ENCODE measurements around the gene LRRC8C. TPM values are rescaled to one million over a fixed set of nuclear protein-coding genes. Genes with fewer than 3 reads are reported as not detected.
"Not testable (repeated sequence)": the region's sequence is repeated elsewhere in the genome, so short reads cannot be mapped to it uniquely, and the experiment has no call there.

Gene LRRC8C
- 10 to 100 TPM; 32.9 to 35.0 TPM for total RNA-seq

DNA sequence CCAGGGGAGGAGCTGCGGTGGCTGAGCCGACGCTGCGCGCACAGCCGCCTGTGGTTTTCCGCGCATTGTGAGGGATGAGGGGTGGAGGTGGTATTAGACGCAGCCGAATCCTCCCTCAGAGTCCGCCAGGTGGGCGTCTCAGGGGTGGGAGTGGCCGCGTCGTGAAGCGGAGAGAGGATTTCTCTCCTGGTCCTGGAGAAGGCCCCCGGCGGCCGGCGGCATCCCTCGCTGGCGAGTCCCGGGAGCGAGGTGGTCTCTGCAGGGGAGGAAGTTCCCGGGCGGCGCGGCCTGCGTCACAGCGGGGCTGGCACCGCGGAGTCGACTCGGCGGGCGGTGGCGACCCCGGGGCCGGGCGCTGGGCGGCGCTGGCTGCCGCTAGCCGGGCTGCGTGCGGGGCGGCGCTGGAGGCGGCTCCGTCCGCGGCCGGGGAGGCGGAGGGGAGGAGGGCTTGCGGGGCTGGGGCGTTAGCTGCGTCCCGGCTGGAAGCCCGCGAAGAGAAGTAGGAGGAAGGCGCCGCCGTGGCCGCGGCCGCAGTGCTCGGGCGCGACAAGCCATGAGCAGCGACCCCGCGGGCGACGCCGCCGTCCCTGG, at the start of gene LRRC8C:
Gene LRRC8C (plus strand): TSS at position 464 of the 591 bp plus-strand sequence. CDS start 53,354 bp downstream, outside the sequence.
- peak within 1 kb of the TSS; percentile 95 for H3K27ac Mint-ChIP-seq
- H3K36me3 Mint-ChIP-seq (ENCODE audit: low read depth): peaks cover 45% of the 10 kb centered on the region
- H3K9me3 Mint-ChIP-seq (ENCODE audit: insufficient read depth): no peaks in the 10 kb centered on the region
- ChIA-PET POLR2A (interaction anchor here (0.6 to 11.0 kb wide), 13 partner anchors 12 to 754 kb away, joined by 3 to 201 read pairs (median 8); no protein-coding TSS in a partner anchor), CTCF (interaction anchor here (0.7 to 14.2 kb wide), 26 partner anchors 8 to 185 kb away, joined by 3 to 220 read pairs (median 4); no protein-coding TSS in a partner anchor)
- H3K4me3 Mint-ChIP-seq: peak within 1 kb of the TSS; percentile 89
- H3K27me3 Mint-ChIP-seq (ENCODE audit: low read depth): no peaks in the 10 kb centered on the region
- DNase-seq: peak; percentile 89
- ATAC-seq: peak; percentile 81
- H3K4me1 Mint-ChIP-seq (ENCODE audit: low read depth): peaks cover 71% of the 10 kb centered on the region

DNA sequence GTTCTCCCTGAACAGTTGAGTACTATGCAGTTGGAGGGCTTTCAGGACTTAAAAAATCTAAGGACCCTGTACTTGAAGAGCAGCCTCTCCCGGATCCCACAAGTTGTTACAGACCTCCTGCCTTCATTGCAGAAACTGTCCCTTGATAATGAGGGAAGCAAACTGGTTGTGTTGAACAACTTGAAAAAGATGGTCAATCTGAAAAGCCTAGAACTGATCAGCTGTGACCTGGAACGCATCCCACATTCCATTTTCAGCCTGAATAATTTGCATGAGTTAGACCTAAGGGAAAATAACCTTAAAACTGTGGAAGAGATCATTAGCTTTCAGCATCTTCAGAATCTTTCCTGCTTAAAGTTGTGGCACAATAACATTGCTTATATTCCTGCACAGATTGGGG, 48.7 kb upstream of the LRRC8C start:
- Mint-ChIP-seq H3K27me3 (ENCODE audit: low read depth) (no peaks in the 10 kb centered on the region), H3K9me3 (ENCODE audit: insufficient read depth) (no peaks in the 10 kb centered on the region), H3K36me3 (ENCODE audit: low read depth) (peaks cover 69% of the 10 kb centered on the region), H3K4me3 (no peak overlapping the region), H3K27ac (no peak overlapping the region), H3K4me1 (ENCODE audit: low read depth) (peaks cover 29% of the 10 kb centered on the region)
- CTCF ChIA-PET: interaction anchor here (1.4 to 1.6 kb wide), 2 partner anchors 11 to 29 kb away, joined by 3 to 4 read pairs; no protein-coding TSS in a partner anchor
- ATAC-seq (no peak), DNase-seq (no peak)
- POLR2A ChIA-PET: no interaction called here

DNA sequence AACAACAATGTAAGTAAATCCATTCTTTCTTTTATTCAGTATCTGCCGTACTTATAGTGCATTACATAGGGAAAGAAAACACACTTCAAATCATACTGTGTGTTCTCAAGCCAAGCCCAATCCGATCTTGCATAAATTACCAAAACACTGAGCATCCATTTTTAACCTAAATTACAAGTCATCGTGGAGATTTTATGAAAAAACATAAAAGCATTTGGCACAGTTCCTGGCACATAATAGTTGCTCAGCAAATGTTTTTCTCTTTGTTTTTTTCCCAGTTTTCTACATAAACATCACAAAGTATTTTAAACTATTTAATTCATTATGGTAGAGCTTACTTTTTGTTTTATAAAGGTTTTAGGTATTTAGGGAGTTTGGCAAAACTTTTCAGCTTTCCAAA, 48.1 kb upstream of the LRRC8C start:
- CTCF ChIA-PET: interaction anchor here (0.7 to 1.6 kb wide), 4 partner anchors 10 to 30 kb away, joined by 3 to 4 read pairs (median 3); no protein-coding TSS in a partner anchor
- Mint-ChIP-seq H3K27ac (no peak overlapping the region), H3K4me1 (ENCODE audit: low read depth) (peaks cover 33% of the 10 kb centered on the region), H3K9me3 (ENCODE audit: insufficient read depth) (no peaks in the 10 kb centered on the region), H3K36me3 (ENCODE audit: low read depth) (peaks cover 70% of the 10 kb centered on the region), H3K27me3 (ENCODE audit: low read depth) (no peaks in the 10 kb centered on the region), H3K4me3 (no peak overlapping the region)
- no peak for ATAC-seq
- POLR2A ChIA-PET: no interaction called here
- DNase-seq: no peak

DNA sequence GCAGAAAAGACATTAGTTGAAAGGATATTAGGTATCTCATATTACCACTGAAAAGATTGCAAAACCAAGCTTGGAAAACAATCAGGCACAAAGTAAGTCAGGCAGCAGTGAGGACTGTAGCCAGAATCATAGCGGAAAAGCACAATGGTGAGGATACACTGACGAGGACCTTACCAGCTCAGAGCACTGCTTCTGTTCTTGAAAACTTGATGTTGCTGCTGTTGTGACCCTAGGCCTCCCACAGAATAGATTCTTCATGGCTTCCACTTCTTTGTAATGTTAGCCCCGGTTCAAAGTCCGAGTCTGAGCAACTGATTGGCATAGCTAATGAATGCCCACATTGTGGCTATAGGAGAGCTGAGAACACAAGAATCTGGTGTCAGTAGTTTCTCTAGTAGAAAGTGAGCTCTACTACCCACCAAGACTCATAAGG, 45.2 kb upstream of the LRRC8C start:
- Mint-ChIP-seq H3K4me1 (ENCODE audit: low read depth) (peaks cover 30% of the 10 kb centered on the region), H3K9me3 (ENCODE audit: insufficient read depth) (no peaks in the 10 kb centered on the region), H3K4me3 (no peak overlapping the region), H3K27me3 (ENCODE audit: low read depth) (no peaks in the 10 kb centered on the region), H3K27ac (no peak overlapping the region), H3K36me3 (ENCODE audit: low read depth) (peaks cover 64% of the 10 kb centered on the region)
- CTCF ChIA-PET: interaction anchor here (1.0 to 1.4 kb wide), 4 partner anchors 9 to 104 kb away, joined by 3 to 5 read pairs (median 4); no protein-coding TSS in a partner anchor
- no peak for ATAC-seq
- no peak for DNase-seq
- POLR2A ChIA-PET: no interaction called here

DNA sequence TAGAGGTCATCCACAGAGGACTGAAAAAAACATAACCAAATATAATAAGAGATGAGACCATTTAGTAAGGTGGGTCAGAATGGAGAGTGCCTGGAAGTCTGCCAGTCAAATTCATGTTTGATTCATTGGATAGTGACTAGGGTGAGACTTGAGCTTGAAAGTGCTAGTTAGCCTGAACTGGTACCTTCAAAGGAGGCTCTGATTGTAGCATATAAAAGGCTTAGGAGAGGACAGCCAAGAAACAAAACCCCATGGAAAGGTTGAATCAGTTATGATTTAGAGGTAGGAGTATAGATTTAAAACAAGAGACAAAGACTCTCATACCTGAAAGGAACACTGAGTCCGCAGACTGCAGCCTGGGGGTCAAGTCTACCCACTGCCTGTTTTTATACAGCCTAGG, 44.4 kb upstream of the LRRC8C start:
- Mint-ChIP-seq H3K4me3 (no peak overlapping the region), H3K4me1 (ENCODE audit: low read depth) (peaks cover 36% of the 10 kb centered on the region), H3K27ac (no peak overlapping the region), H3K9me3 (ENCODE audit: insufficient read depth) (no peaks in the 10 kb centered on the region), H3K27me3 (ENCODE audit: low read depth) (no peaks in the 10 kb centered on the region), H3K36me3 (ENCODE audit: low read depth) (peaks cover 62% of the 10 kb centered on the region)
- POLR2A ChIA-PET: no interaction called here
- ATAC-seq (no peak), DNase-seq (no peak)
- CTCF ChIA-PET: interaction anchor here (1.0 to 1.4 kb wide), 3 partner anchors 9 to 105 kb away, joined by 3 to 5 read pairs (median 4); no protein-coding TSS in a partner anchor

DNA sequence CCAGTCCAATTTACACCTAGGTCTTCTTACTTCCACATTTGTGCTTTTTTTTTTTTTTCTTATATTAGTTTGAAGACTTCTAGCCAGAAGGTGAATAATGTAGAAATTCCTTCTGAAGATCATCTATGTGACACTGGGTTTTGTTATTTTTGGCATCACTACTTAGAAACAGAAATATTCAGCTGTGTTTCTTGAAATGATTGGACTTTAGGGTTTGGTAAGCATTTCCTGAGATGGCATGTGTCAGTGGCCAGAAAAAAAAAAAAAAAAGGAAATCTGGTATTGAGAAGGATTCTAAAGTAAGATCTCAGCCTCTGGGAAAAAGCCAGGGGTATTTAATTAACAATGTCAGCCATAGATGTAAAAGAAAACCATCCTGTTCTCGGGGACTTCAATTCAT, 43.4 kb upstream of the LRRC8C start:
- Mint-ChIP-seq H3K27me3 (ENCODE audit: low read depth) (no peaks in the 10 kb centered on the region), H3K4me1 (ENCODE audit: low read depth) (peaks cover 40% of the 10 kb centered on the region), H3K27ac (no peak overlapping the region), H3K4me3 (no peak overlapping the region), H3K36me3 (ENCODE audit: low read depth) (peaks cover 57% of the 10 kb centered on the region), H3K9me3 (ENCODE audit: insufficient read depth) (no peaks in the 10 kb centered on the region)
- POLR2A ChIA-PET: no interaction called here
- DNase-seq (no peak), ATAC-seq (no peak)
- CTCF ChIA-PET: interaction anchor here (0.7 to 1.9 kb wide), 10 partner anchors 8 to 70 kb away, joined by 3 to 11 read pairs (median 4); no protein-coding TSS in a partner anchor

DNA sequence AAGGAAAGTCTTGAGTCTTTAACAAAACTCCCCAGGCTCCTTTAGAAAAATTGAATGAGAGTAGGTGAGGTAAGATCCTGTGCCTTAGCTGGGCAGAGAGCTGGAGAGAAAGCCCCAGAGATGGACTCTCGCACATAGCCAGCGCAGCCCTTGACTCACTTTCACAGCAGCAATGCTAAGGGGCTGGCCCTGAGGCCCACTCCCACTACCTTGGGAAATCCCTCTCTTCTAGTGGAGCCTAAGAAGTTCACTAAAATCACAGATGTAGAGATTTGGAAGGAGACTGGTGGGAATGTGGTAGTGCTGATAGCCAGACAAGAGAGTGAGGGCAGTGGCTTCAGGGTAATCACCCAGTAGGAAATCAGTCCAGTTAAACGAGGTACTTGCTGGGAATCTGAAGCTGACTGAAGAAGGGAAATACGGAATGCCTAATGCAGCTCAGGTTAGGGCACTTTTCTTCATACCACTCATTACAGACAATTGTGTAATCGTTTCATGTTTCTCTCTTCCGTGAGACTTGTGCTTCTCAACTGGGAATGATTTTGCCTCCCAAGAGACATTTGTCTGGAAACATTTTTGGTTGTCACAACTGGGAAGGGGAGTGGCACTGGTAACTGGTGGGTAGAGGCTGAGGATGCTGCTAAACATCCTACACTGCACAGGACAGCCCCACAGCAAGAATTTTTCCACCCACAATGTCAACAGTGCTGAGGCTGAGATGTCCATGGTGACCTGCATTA, 42.4 kb upstream of the LRRC8C start:
- H3K27ac Mint-ChIP-seq: no peak overlapping the region
- no peaks in the 10 kb centered on the region for H3K9me3 Mint-ChIP-seq (ENCODE audit: insufficient read depth)
- peaks cover 50% of the 10 kb centered on the region for H3K36me3 Mint-ChIP-seq (ENCODE audit: low read depth)
- no peak for ATAC-seq
- ChIA-PET POLR2A (no interaction called here), CTCF (interaction anchor here (1.1 to 1.9 kb wide), 10 partner anchors 7 to 106 kb away, joined by 3 to 11 read pairs (median 4); no protein-coding TSS in a partner anchor)
- DNase-seq: no peak
- H3K27me3 Mint-ChIP-seq (ENCODE audit: low read depth): no peaks in the 10 kb centered on the region
- H3K4me3 Mint-ChIP-seq: no peak overlapping the region
- peaks cover 37% of the 10 kb centered on the region for H3K4me1 Mint-ChIP-seq (ENCODE audit: low read depth)

DNA sequence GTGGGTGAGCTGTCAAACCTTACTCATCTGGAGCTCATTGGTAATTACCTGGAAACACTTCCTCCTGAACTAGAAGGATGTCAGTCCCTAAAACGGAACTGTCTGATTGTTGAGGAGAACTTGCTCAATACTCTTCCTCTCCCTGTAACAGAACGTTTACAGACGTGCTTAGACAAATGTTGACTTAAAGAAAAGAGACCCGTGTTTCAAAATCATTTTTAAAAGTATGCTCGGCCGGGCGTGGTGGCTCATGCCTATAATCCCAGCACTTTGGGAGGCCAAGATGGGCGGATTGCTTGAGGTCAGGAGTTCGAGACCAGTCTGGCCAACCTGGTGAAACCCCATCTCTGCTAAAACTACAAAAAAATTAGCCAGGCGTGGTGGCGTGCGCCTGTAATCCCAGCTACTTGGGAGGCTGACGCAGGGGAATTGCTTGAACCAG, 40.0 kb upstream of the LRRC8C start:
- H3K27me3 Mint-ChIP-seq (ENCODE audit: low read depth); DNase-seq; POLR2A ChIA-PET; H3K27ac Mint-ChIP-seq; ATAC-seq; H3K9me3 Mint-ChIP-seq (ENCODE audit: insufficient read depth); H3K4me3 Mint-ChIP-seq: not testable (repeated sequence)
- Mint-ChIP-seq H3K36me3 (ENCODE audit: low read depth) (peaks cover 35% of the 10 kb centered on the region), H3K4me1 (ENCODE audit: low read depth) (peaks cover 39% of the 10 kb centered on the region)
- CTCF ChIA-PET: interaction anchor here (0.9 to 7.7 kb wide), 5 partner anchors 11 to 170 kb away, joined by 3 to 41 read pairs (median 20); no protein-coding TSS in a partner anchor

DNA sequence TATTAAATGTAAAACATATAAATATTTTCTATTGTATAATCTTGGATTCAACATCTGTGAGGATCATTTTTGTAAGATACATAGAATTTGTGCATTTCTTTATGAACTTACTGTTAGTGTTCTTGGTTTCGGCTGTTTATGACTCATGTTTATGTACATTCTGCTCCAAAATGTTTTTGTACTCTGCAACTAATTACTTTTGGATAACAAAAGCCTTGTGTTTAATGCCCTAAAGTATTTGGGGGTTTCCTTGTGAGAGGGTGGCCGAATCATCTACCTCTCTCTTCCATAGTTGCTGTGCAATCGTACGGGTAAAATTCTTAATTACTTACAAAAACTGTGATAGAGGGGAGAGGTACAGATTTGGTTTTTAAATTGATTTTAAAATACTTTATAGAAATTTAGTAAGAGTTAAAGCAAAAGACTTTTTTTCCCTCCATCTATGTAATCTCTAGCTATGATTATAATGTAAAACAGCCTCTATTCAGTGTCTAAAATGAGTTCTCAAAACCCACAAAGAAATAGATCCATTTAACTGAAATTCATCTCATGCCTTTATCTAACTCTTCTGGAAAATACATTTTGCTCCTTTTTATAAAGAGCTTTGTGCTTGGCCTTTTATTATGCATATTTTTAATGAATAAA, 38.7 kb upstream of the LRRC8C start:
- DNase-seq: no peak
- peaks cover 26% of the 10 kb centered on the region for H3K36me3 Mint-ChIP-seq (ENCODE audit: low read depth)
- ChIA-PET POLR2A (interaction anchor here (1.1 kb wide), 1 partner anchor 250 kb away, joined by 3 read pairs; no protein-coding TSS in a partner anchor), CTCF (interaction anchor here (1.1 to 7.7 kb wide), 8 partner anchors 10 to 211 kb away, joined by 3 to 41 read pairs (median 7); no protein-coding TSS in a partner anchor)
- H3K27ac Mint-ChIP-seq: no peak overlapping the region
- H3K4me3 Mint-ChIP-seq: no peak overlapping the region
- ATAC-seq: no peak
- H3K4me1 Mint-ChIP-seq (ENCODE audit: low read depth): peaks cover 43% of the 10 kb centered on the region
- H3K27me3 Mint-ChIP-seq (ENCODE audit: low read depth): no peaks in the 10 kb centered on the region
- H3K9me3 Mint-ChIP-seq (ENCODE audit: insufficient read depth): no peaks in the 10 kb centered on the region

DNA sequence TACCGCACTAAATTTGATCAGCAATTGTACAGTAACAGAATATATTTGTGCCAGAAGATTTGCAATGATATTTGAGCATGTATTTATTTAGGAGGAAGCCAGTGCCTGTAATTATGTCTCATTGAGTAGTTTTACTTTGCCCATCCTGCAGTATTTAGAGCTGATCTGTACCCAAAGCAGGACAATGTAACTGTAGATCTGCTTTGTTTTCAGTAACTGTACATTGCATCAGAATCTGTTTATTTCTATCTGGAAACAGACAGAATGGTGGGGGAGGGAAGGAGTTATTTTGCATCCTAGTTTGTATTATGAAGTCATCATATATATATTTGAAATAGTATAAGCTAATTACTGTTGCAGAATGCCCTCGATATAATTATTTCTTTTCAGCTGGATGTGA, 36.2 kb upstream of the LRRC8C start:
- ChIA-PET CTCF (interaction anchor here (0.6 to 7.7 kb wide), 12 partner anchors 9 to 608 kb away, joined by 3 to 41 read pairs (median 5); no protein-coding TSS in a partner anchor), POLR2A (interaction anchor here (0.6 kb wide), 1 partner anchor 36 kb away, joined by 3 read pairs; the partner anchor contains the start of gene LRRC8C)
- no peaks in the 10 kb centered on the region for H3K9me3 Mint-ChIP-seq (ENCODE audit: insufficient read depth)
- no peak overlapping the region for H3K27ac Mint-ChIP-seq
- peaks cover 20% of the 10 kb centered on the region for H3K36me3 Mint-ChIP-seq (ENCODE audit: low read depth)
- H3K27me3 Mint-ChIP-seq (ENCODE audit: low read depth): no peaks in the 10 kb centered on the region
- H3K4me1 Mint-ChIP-seq (ENCODE audit: low read depth): peaks cover 43% of the 10 kb centered on the region
- DNase-seq (no peak), ATAC-seq (no peak)
- no peak overlapping the region for H3K4me3 Mint-ChIP-seq
